Vagina (tissue), 2 donors: Measurements from ENCODE around the gene DHRS11. TPM values are rescaled to one million over a fixed set of nuclear protein-coding genes. Genes with fewer than 3 reads are reported as not detected.

Experiments used
- DNase-seq, 2 donors: peaks; one replicate each; pipeline ENCODE4 v3.0.0-alpha.2; 2017; ENCODE audit errors: extremely low spot score in 2 of 2
- H3K27ac ChIP-seq: fragments of 200-600 bp; sonication (generic); one replicate; pipeline ENCODE4 v1.5.1; 2019
- H3K27me3 ChIP-seq: fragments of 200-600 bp; sonication (generic); one replicate; pipeline ENCODE4 v1.5.1; 2019
- H3K36me3 ChIP-seq, 2 donors: fragments of 200-600 bp; sonication (generic); one replicate each; pipeline ENCODE4 v1.5.1; 2017 to 2019
- H3K4me1 ChIP-seq: fragments of 200-600 bp; sonication (generic); one replicate; pipeline ENCODE4 v1.5.1; 2019
- H3K4me3 ChIP-seq, 2 donors: fragments of 200-600 bp; sonication (generic); 1 replicate in 1 of 2; 2 replicates in 1 of 2; pipeline ENCODE4 v1.5.1; 2016 to 2019
- H3K9me3 ChIP-seq: fragments of 200-600 bp; sonication (generic); one replicate; pipeline ENCODE4 v1.5.1; 2019
- CTCF ChIP-seq, 3 experiments: fragments of 450-650 bp in 2 of 3; fragments of 200-600 bp in 1 of 3; sonication (generic) in 1 of 3; IDR thresholded peaks; one replicate each; pipeline ENCODE4 v1.5.1; 2017 to 2019; ENCODE audit warnings: antibody characterized with exemption in 3 of 3, mild to moderate bottlenecking in 2 of 3, moderate library complexity in 2 of 3
- POLR2A ChIP-seq, 2 donors: fragments of 450-650 bp; IDR thresholded peaks; one replicate each; pipeline ENCODE4 v1.6.1; 2017; ENCODE audit warnings: antibody characterized with exemption in 2 of 2, mild to moderate bottlenecking in 2 of 2, moderate library complexity in 2 of 2
- POLR2AphosphoS5 ChIP-seq, 2 donors: sonication (generic); formaldehyde crosslinking; IDR thresholded peaks; one replicate each; pipeline ENCODE4 v1.9.0; 2017; ENCODE audit warnings: antibody characterized with exemption in 2 of 2, mild to moderate bottlenecking in 2 of 2, low read depth in 1 of 2; ENCODE audit not compliant: insufficient read depth in 1 of 2
- intact Hi-C: fragments of 100-400 bp; cut with DNase I; formaldehyde crosslinking; loops from one replicate; pipeline ENCODE4 v1.15.1; 2023
- total RNA-seq: library from RNA; depleted of rRNA; stranded (reverse); fragments of >200 nt; gene quantifications from one replicate; pipeline ENCODE4 v1.2.3, GENCODE V29; 2016

Gene DHRS11
- total RNA-seq, 1 donor from 2014 or later: 12.0 TPM

- no peak overlapping the region for H3K27ac ChIP-seq
- H3K9me3 ChIP-seq: no peaks in the 10 kb centered on the region
- TF ChIP-seq CTCF (IDR thresholded peaks at IDR 0.05) (peak; percentile 91 to 98 (median 97)), POLR2AphosphoS5 (IDR thresholded peaks at IDR 0.05; ENCODE audit: insufficient read depth in 1 of 2, low read depth in 1 of 2) (no peak), POLR2A (IDR thresholded peaks at IDR 0.05) (no peak)
- H3K27me3 ChIP-seq: no peaks in the 10 kb centered on the region
- H3K4me1 ChIP-seq: no peaks in the 10 kb centered on the region
- intact Hi-C loops: loop anchor here (5.0 kb wide), 1 partner anchor 428 kb away; no protein-coding TSS in a partner anchor
- H3K36me3 ChIP-seq: no peaks in the 10 kb centered on the region
- no peak for DNase-seq
- no peak overlapping the region for H3K4me3 ChIP-seq
These were observed 37.7 kb downstream of the DHRS11 start for GRCh38 chr17:36629252-36629847.

- no peaks in the 10 kb centered on the region for H3K27me3 ChIP-seq
- H3K4me3 ChIP-seq: no peak overlapping the region
- intact Hi-C loops: loop anchor here (5.0 kb wide), 1 partner anchor 427 kb away; no protein-coding TSS in a partner anchor
- no peak for TF ChIP-seq POLR2A (IDR thresholded peaks at IDR 0.05)
- H3K36me3 ChIP-seq: no peaks in the 10 kb centered on the region
- H3K27ac ChIP-seq: no peak overlapping the region
- no peak for DNase-seq
- no peaks in the 10 kb centered on the region for H3K9me3 ChIP-seq
- H3K4me1 ChIP-seq: no peaks in the 10 kb centered on the region
These were observed 38.4 kb downstream of the DHRS11 start for GRCh38 chr17:36629970-36630502.

GRCh38 chr17:36631022-36631421 lies 39.3 kb downstream of the DHRS11 start:
- no peak overlapping the region for H3K27ac ChIP-seq
- H3K36me3 ChIP-seq: no peaks in the 10 kb centered on the region
- H3K9me3 ChIP-seq: no peaks in the 10 kb centered on the region
- H3K4me1 ChIP-seq: no peaks in the 10 kb centered on the region
- no peaks in the 10 kb centered on the region for H3K27me3 ChIP-seq
- no peak for DNase-seq
- TF ChIP-seq CTCF (IDR thresholded peaks at IDR 0.05) (no peak), POLR2AphosphoS5 (IDR thresholded peaks at IDR 0.05; ENCODE audit: insufficient read depth in 1 of 2, low read depth in 1 of 2) (no peak), POLR2A (IDR thresholded peaks at IDR 0.05) (no peak)
- intact Hi-C loops: no loop called here
- H3K4me3 ChIP-seq: no peak overlapping the region

GRCh38 chr17:36632916-36633771 lies 41.5 kb downstream of the DHRS11 start:
- Histone ChIP-seq H3K27ac (no peak overlapping the region), H3K27me3 (no peaks in the 10 kb centered on the region), H3K36me3 (no peaks in the 10 kb centered on the region), H3K9me3 (no peaks in the 10 kb centered on the region), H3K4me1 (no peaks in the 10 kb centered on the region), H3K4me3 (no peak overlapping the region)
- no peak for DNase-seq
- TF ChIP-seq CTCF (IDR thresholded peaks at IDR 0.05) (no peak), POLR2AphosphoS5 (IDR thresholded peaks at IDR 0.05; ENCODE audit: insufficient read depth in 1 of 2, low read depth in 1 of 2) (no peak), POLR2A (IDR thresholded peaks at IDR 0.05) (no peak)
- intact Hi-C loops: no loop called here

- intact Hi-C loops: no loop called here
- Histone ChIP-seq H3K4me1 (peaks cover 16% of the 10 kb centered on the region), H3K27me3 (peaks cover 10% of the 10 kb centered on the region), H3K9me3 (no peaks in the 10 kb centered on the region), H3K36me3 (no peaks in the 10 kb centered on the region), H3K4me3 (no peak overlapping the region), H3K27ac (no peak overlapping the region)
- TF ChIP-seq CTCF (IDR thresholded peaks at IDR 0.05) (no peak), POLR2AphosphoS5 (IDR thresholded peaks at IDR 0.05; ENCODE audit: insufficient read depth in 1 of 2, low read depth in 1 of 2) (no peak), POLR2A (IDR thresholded peaks at IDR 0.05) (no peak)
- no peak for DNase-seq
These were observed 48.7 kb downstream of the DHRS11 start for GRCh38 chr17:36640346-36640745.
